Ishikawa (cell line): ENCODE data around the gene SPRED2.

Source experiments
- CEBPB ChIP-seq: IDR thresholded peaks from 2 replicates; pipeline ENCODE4 v1.6.1; 2012
- CREB1 ChIP-seq: IDR thresholded peaks from 2 replicates; pipeline ENCODE4 v1.6.1; 2012; ENCODE audit warnings: low read depth
- EP300 ChIP-seq: IDR thresholded peaks from 2 replicates; pipeline ENCODE4 v1.6.1; 2012; ENCODE audit warnings: borderline replicate concordance
- MAX ChIP-seq: IDR thresholded peaks from 2 replicates; pipeline ENCODE4 v1.6.1; 2012
- RAD21 ChIP-seq: IDR thresholded peaks from 2 replicates; pipeline ENCODE4 v1.6.1; 2012; ENCODE audit warnings: low read depth
- TAF1 ChIP-seq: IDR thresholded peaks from 2 replicates; pipeline ENCODE4 v1.6.1; 2012; ENCODE audit warnings: low read depth, mild to moderate bottlenecking
- TEAD4 ChIP-seq: IDR thresholded peaks from 2 replicates; pipeline ENCODE4 v1.6.1; 2012
- USF1 ChIP-seq: IDR thresholded peaks from 2 replicates; pipeline ENCODE4 v1.6.1; 2012
- ZBTB7A ChIP-seq: IDR thresholded peaks from 2 replicates; pipeline ENCODE4 v1.6.1; 2012; ENCODE audit warnings: low read depth

GRCh38 chr2:65382323-65382722 lies 50.1 kb downstream of the SPRED2 start:
- no peak for TF ChIP-seq USF1
- TF ChIP-seq RAD21 = no peak
- TF ChIP-seq EP300 = no peak
- no peak for TF ChIP-seq CREB1
- no peak for TF ChIP-seq MAX
- no peak for TF ChIP-seq CEBPB
- TF ChIP-seq TAF1 = no peak
- no peak for TF ChIP-seq ZBTB7A
- TF ChIP-seq TEAD4 = no peak
